Measurements from ENCODE around the gene PARP1. TPM values are rescaled to one million over a fixed set of nuclear protein-coding genes. Genes with fewer than 3 reads are reported as not detected.

PARP1 gene
- total RNA-seq, 1 experiment from 2014 or later, result 127 TPM

DNA sequence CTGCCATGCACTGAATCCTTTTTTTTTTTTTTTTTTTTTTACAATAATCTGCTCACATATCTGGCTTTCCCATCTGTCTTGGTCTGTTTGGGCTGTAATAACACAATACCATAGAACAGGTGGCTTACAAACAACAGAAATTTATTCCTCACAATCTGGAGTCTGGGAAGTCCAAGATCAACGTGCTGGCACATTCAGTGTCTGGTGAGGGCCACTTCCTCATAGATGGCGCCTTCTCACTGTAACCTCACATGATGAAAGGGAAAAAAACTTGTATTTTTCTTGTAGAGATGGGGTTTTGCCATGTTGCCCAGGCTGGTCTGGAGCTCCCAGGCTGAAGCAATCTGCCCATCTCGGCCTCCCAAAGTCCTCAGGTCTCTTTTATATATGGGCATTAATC lies 13.0 kb upstream of the PARP1 start:
- DNase-seq (ENCODE audit: low read depth, low spot score), result no peak
- intact Hi-C loops (cut with micrococcal nuclease; ENCODE audit: unreplicated experiment) (no loop called here), in situ Hi-C loops (cut with HindIII; ENCODE audit: low pct_unique_long_range_greater_than_20kb, low sequenced_read_pairs) (no loop called here)
- CTCF ChIA-PET, result no interaction called here
- Histone ChIP-seq H3K36me3 (ENCODE audit: control insufficient read depth, insufficient read depth, low read length) (no peaks in the 10 kb centered on the region), H3K4me1 (ENCODE audit: control insufficient read depth, insufficient read depth, low read length) (no peaks in the 10 kb centered on the region), H3K27me3 (ENCODE audit: control insufficient read depth, insufficient read depth, low read length) (no peaks in the 10 kb centered on the region), H3K4me3 (ENCODE audit: low read depth in 2 of 2, low read length in 2 of 2) (no peak overlapping the region), H3K27ac (ENCODE audit: low read length) (no peak overlapping the region), H3K9me3 (ENCODE audit: control insufficient read depth, insufficient read depth, low read depth, low read length) (no peaks in the 10 kb centered on the region)
- POLR2A ChIA-PET, result no interaction called here
- no peak for ATAC-seq
- no TSS peak for BruUV-seq (replicated peaks)
- TF ChIP-seq SIN3A (IDR thresholded peaks at IDR 0.05; ENCODE audit: borderline replicate concordance, insufficient read depth, low read depth, low read length), result no peak
- TF ChIP-seq, protein P1, sequence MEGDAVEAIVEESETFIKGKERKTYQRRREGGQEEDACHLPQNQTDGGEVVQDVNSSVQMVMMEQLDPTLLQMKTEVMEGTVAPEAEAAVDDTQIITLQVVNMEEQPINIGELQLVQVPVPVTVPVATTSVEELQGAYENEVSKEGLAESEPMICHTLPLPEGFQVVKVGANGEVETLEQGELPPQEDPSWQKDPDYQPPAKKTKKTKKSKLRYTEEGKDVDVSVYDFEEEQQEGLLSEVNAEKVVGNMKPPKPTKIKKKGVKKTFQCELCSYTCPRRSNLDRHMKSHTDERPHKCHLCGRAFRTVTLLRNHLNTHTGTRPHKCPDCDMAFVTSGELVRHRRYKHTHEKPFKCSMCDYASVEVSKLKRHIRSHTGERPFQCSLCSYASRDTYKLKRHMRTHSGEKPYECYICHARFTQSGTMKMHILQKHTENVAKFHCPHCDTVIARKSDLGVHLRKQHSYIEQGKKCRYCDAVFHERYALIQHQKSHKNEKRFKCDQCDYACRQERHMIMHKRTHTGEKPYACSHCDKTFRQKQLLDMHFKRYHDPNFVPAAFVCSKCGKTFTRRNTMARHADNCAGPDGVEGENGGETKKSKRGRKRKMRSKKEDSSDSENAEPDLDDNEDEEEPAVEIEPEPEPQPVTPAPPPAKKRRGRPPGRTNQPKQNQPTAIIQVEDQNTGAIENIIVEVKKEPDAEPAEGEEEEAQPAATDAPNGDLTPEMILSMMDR (IDR thresholded peaks at IDR 0.05), result no peak
- TF ChIP-seq, protein P2, sequence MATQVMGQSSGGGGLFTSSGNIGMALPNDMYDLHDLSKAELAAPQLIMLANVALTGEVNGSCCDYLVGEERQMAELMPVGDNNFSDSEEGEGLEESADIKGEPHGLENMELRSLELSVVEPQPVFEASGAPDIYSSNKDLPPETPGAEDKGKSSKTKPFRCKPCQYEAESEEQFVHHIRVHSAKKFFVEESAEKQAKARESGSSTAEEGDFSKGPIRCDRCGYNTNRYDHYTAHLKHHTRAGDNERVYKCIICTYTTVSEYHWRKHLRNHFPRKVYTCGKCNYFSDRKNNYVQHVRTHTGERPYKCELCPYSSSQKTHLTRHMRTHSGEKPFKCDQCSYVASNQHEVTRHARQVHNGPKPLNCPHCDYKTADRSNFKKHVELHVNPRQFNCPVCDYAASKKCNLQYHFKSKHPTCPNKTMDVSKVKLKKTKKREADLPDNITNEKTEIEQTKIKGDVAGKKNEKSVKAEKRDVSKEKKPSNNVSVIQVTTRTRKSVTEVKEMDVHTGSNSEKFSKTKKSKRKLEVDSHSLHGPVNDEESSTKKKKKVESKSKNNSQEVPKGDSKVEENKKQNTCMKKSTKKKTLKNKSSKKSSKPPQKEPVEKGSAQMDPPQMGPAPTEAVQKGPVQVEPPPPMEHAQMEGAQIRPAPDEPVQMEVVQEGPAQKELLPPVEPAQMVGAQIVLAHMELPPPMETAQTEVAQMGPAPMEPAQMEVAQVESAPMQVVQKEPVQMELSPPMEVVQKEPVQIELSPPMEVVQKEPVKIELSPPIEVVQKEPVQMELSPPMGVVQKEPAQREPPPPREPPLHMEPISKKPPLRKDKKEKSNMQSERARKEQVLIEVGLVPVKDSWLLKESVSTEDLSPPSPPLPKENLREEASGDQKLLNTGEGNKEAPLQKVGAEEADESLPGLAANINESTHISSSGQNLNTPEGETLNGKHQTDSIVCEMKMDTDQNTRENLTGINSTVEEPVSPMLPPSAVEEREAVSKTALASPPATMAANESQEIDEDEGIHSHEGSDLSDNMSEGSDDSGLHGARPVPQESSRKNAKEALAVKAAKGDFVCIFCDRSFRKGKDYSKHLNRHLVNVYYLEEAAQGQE (IDR thresholded peaks at IDR 0.05; ENCODE audit: insufficient read depth in 1 of 2, low read depth in 2 of 2, low read length in 1 of 2), result no peak
- TF ChIP-seq POLR2AphosphoS5 (IDR thresholded peaks at IDR 0.05; ENCODE audit: low read depth, low read length), result no peak
- no peak for TF ChIP-seq TCF7L2 (IDR thresholded peaks at IDR 0.05; ENCODE audit: low read depth, low read length)

DNA sequence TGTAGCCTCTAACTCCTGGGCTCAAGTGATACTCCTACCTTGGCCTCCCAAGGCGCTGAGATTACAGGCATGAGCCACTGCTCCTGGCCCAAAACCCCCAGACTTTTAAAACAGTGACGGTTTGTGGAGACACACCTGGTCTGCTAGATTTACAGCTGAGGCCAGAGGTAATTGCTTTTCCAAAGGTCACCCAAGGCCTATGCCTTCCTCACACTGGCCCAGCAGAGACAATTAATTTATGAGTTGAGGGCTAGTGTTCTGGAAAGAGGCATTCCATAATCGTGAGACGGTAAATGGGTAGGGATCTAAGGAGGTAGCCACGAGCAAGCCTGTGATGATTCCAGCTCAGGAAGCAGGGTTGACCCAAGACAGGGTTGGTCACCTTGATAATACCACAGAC lies 12.4 kb upstream of the PARP1 start:
- CTCF ChIA-PET, result interaction anchor here (0.6 kb wide), 1 partner anchor 1745 kb away, joined by 3 read pairs; the partner anchor contains the start of gene IBA57
- H3K36me3 ChIP-seq (ENCODE audit: control insufficient read depth, insufficient read depth, low read length), result no peaks in the 10 kb centered on the region
- no peaks in the 10 kb centered on the region for H3K4me1 ChIP-seq (ENCODE audit: control insufficient read depth, insufficient read depth, low read length)
- TF ChIP-seq, protein P2 (IDR thresholded peaks at IDR 0.05; ENCODE audit: insufficient read depth in 1 of 2, low read depth in 2 of 2, low read length in 1 of 2), result no peak
- TF ChIP-seq TCF7L2 (IDR thresholded peaks at IDR 0.05; ENCODE audit: low read depth, low read length), result no peak
- TF ChIP-seq, protein P1 (IDR thresholded peaks at IDR 0.05), result no peak
- TF ChIP-seq SIN3A (IDR thresholded peaks at IDR 0.05; ENCODE audit: borderline replicate concordance, insufficient read depth, low read depth, low read length), result no peak
- TF ChIP-seq POLR2AphosphoS5 (IDR thresholded peaks at IDR 0.05; ENCODE audit: low read depth, low read length), result no peak
- no peaks in the 10 kb centered on the region for H3K27me3 ChIP-seq (ENCODE audit: control insufficient read depth, insufficient read depth, low read length)
- in situ Hi-C loops (cut with HindIII; ENCODE audit: low pct_unique_long_range_greater_than_20kb, low sequenced_read_pairs) (no loop called here), intact Hi-C loops (cut with micrococcal nuclease; ENCODE audit: unreplicated experiment) (no loop called here)
- POLR2A ChIA-PET, result no interaction called here
- DNase-seq (ENCODE audit: low read depth, low spot score) (no peak), ATAC-seq (no peak)
- no TSS peak for BruUV-seq (replicated peaks)
- no peak overlapping the region for H3K27ac ChIP-seq (ENCODE audit: low read length)
- no peaks in the 10 kb centered on the region for H3K9me3 ChIP-seq (ENCODE audit: control insufficient read depth, insufficient read depth, low read depth, low read length)
- H3K4me3 ChIP-seq (ENCODE audit: low read depth in 2 of 2, low read length in 2 of 2), result no peak overlapping the region
